WERI-Rb-1 (cell line): ENCODE data around the gene DACH2.

Source experiments
- DNase-seq: peaks from one replicate; pipeline ENCODE4 v3.0.0-alpha.2; 2020
- H3K27ac ChIP-seq: fragments of 250-450 bp; sonication (Bioruptor Pico); 2 replicates; pipeline ENCODE4 v1.5.1; 2020; ENCODE audit warnings: mild to moderate bottlenecking, moderate library complexity
- H3K27me3 ChIP-seq: fragments of 250-450 bp; sonication (Bioruptor Pico); 2 replicates; pipeline ENCODE4 v1.5.1; 2021; ENCODE audit warnings: mild to moderate bottlenecking, low read depth, moderate library complexity; ENCODE audit not compliant: insufficient read depth, severe bottlenecking
- H3K36me3 ChIP-seq: fragments of 250-450 bp; sonication (Bioruptor Pico); 2 replicates; pipeline ENCODE4 v1.5.1; 2020; ENCODE audit warnings: mild to moderate bottlenecking, moderate library complexity
- H3K4me3 ChIP-seq: 2 replicates; pipeline ENCODE4 v1.5.1; 2011; ENCODE audit warnings: low read depth, mild to moderate bottlenecking, control low read depth, low read length
- H3K9me3 ChIP-seq: fragments of 250-450 bp; sonication (Bioruptor Pico); 2 replicates; pipeline ENCODE4 v1.5.1; 2021; ENCODE audit warnings: mild to moderate bottlenecking, moderate library complexity; ENCODE audit not compliant: severe bottlenecking
- CTCF ChIP-seq: IDR thresholded peaks from 2 replicates; pipeline ENCODE4 v1.5.1; 2011; ENCODE audit warnings: low read depth, mild to moderate bottlenecking, control low read depth, inconsistent platforms, low read length

The DACH2 gene

GRCh38 chrX:86696951-86697350, 548.7 kb downstream of the DACH2 start:
- H3K4me3 ChIP-seq, result no peak overlapping the region
- no peak overlapping the region for H3K27ac ChIP-seq
- no peaks in the 10 kb centered on the region for H3K36me3 ChIP-seq
- TF ChIP-seq CTCF, result no peak
- DNase-seq, result no peak
- no peaks in the 10 kb centered on the region for H3K9me3 ChIP-seq
- H3K27me3 ChIP-seq, result peaks cover 3% of the 10 kb centered on the region

- H3K9me3 ChIP-seq, result no peaks in the 10 kb centered on the region
- no peaks in the 10 kb centered on the region for H3K36me3 ChIP-seq
- H3K4me3 ChIP-seq, result no peak overlapping the region
- no peak overlapping the region for H3K27ac ChIP-seq
- H3K27me3 ChIP-seq, result no peaks in the 10 kb centered on the region
- no peak for DNase-seq
- TF ChIP-seq CTCF, result no peak
These were observed 563.4 kb downstream of the DACH2 start for GRCh38 chrX:86711531-86712180.

GRCh38 chrX:86714441-86714840, 566.2 kb downstream of the DACH2 start:
- peaks cover 3% of the 10 kb centered on the region for H3K27me3 ChIP-seq
- TF ChIP-seq CTCF, result no peak
- H3K27ac ChIP-seq, result no peak overlapping the region
- no peaks in the 10 kb centered on the region for H3K36me3 ChIP-seq
- no peak overlapping the region for H3K4me3 ChIP-seq
- no peak for DNase-seq
- no peaks in the 10 kb centered on the region for H3K9me3 ChIP-seq

- no peak for TF ChIP-seq CTCF
- Histone ChIP-seq H3K4me3 (no peak overlapping the region), H3K27me3 (peaks cover 5% of the 10 kb centered on the region), H3K27ac (no peak overlapping the region), H3K36me3 (no peaks in the 10 kb centered on the region), H3K9me3 (no peaks in the 10 kb centered on the region)
- DNase-seq, result no peak
These were observed 576.0 kb downstream of the DACH2 start for GRCh38 chrX:86724277-86724676.

GRCh38 chrX:86747091-86747490, 598.8 kb downstream of the DACH2 start:
- Histone ChIP-seq H3K36me3 (no peaks in the 10 kb centered on the region), H3K27ac (no peak overlapping the region), H3K4me3 (no peak overlapping the region), H3K9me3 (no peaks in the 10 kb centered on the region), H3K27me3 (peaks cover 4% of the 10 kb centered on the region)
- TF ChIP-seq CTCF, result no peak
- DNase-seq, result no peak

- no peak for DNase-seq
- no peak overlapping the region for H3K27ac ChIP-seq
- H3K36me3 ChIP-seq, result no peaks in the 10 kb centered on the region
- H3K27me3 ChIP-seq, result peaks cover 9% of the 10 kb centered on the region
- TF ChIP-seq CTCF, result no peak
- no peak overlapping the region for H3K4me3 ChIP-seq
- H3K9me3 ChIP-seq, result no peaks in the 10 kb centered on the region
These were observed 657.0 kb downstream of the DACH2 start for GRCh38 chrX:86805241-86805640.
